ENCODE measurements around the gene DOLPP1. TPM values are rescaled to one million over a fixed set of nuclear protein-coding genes. Genes with fewer than 3 reads are reported as not detected.
"Not testable (repeated sequence)": the region's sequence is repeated elsewhere in the genome, so short reads cannot be mapped to it uniquely, and the experiment has no call there.

DOLPP1 gene
- 10 to 100 TPM; 13.9 to 20.8 (median 15.6) TPM for total RNA-seq (2021; fragmentation: NEBNext Ultra II Directional; extraction: Animal tissue kit (Norgen Biotek cat#: 25700))
- long read RNA-seq, transcript DOLPP1-202 (8 exons, 2,177 nt), result major isoform, 15 of 20 reads
- long read RNA-seq, partial matches to known transcripts, result 4 of 20 reads
- long read RNA-seq, other reads (novel, unspliced or antisense), result 1 of 20 reads

GRCh38 chr9:129080601-129081387 is at the start of gene DOLPP1:
Gene DOLPP1 (plus strand): TSS chr9:129081111. CDS start chr9:129081132, 21 bp downstream.
- H3K9me3 Mint-ChIP-seq, result no peaks in the 10 kb centered on the region
- H3K4me1 Mint-ChIP-seq (ENCODE audit: low read depth), result peaks cover 23% of the 10 kb centered on the region
- peaks cover under 1% of the 10 kb centered on the region; the same call in 1 of the 2 replicates for H3K27me3 Mint-ChIP-seq (ENCODE audit: insufficient read depth)
- H3K4me3 Mint-ChIP-seq, result peak within 1 kb of the TSS; percentile 92
- H3K36me3 Mint-ChIP-seq (ENCODE audit: low read depth), result no peaks in the 10 kb centered on the region
- DNase-seq, result peak; percentile 99
- no peak for TF ChIP-seq CTCF (IDR thresholded peaks at IDR 0.05)
- H3K27ac Mint-ChIP-seq, result peak within 1 kb of the TSS; percentile 60

- H3K27me3 Mint-ChIP-seq (ENCODE audit: insufficient read depth), result peaks cover 1% of the 10 kb centered on the region; the same call in 1 of the 2 replicates
- DNase-seq, result no peak
- H3K4me3 Mint-ChIP-seq, result no peak overlapping the region
- H3K36me3 Mint-ChIP-seq (ENCODE audit: low read depth), result no peaks in the 10 kb centered on the region
- H3K27ac Mint-ChIP-seq, result no peak overlapping the region
- no peak for TF ChIP-seq CTCF (IDR thresholded peaks at IDR 0.05)
- no peaks in the 10 kb centered on the region for H3K9me3 Mint-ChIP-seq
- H3K4me1 Mint-ChIP-seq (ENCODE audit: low read depth), result peaks cover 16% of the 10 kb centered on the region
These were observed 49.4 kb upstream of the DOLPP1 start for GRCh38 chr9:129031514-129031913.

- Mint-ChIP-seq H3K36me3 (ENCODE audit: low read depth) (no peaks in the 10 kb centered on the region), H3K27me3 (ENCODE audit: insufficient read depth) (peaks cover 1% of the 10 kb centered on the region; the same call in 1 of the 2 replicates), H3K27ac (no peak overlapping the region), H3K9me3 (no peaks in the 10 kb centered on the region), H3K4me1 (ENCODE audit: low read depth) (peaks cover 15% of the 10 kb centered on the region), H3K4me3 (no peak overlapping the region)
- no peak for DNase-seq
- TF ChIP-seq CTCF (IDR thresholded peaks at IDR 0.05), result no peak
These were observed 48.3 kb upstream of the DOLPP1 start for GRCh38 chr9:129032541-129033159.

GRCh38 chr9:129033216-129033615 is 47.7 kb upstream of the DOLPP1 start:
- Mint-ChIP-seq H3K27ac (no peak overlapping the region), H3K4me1 (ENCODE audit: low read depth) (peaks cover 20% of the 10 kb centered on the region), H3K36me3 (ENCODE audit: low read depth) (no peaks in the 10 kb centered on the region), H3K27me3 (ENCODE audit: insufficient read depth) (peaks cover 1% of the 10 kb centered on the region; the same call in 1 of the 2 replicates), H3K4me3 (no peak overlapping the region), H3K9me3 (no peaks in the 10 kb centered on the region)
- TF ChIP-seq CTCF (IDR thresholded peaks at IDR 0.05), result no peak
- no peak for DNase-seq

GRCh38 chr9:129035838-129036237 is 45.1 kb upstream of the DOLPP1 start:
- H3K36me3 Mint-ChIP-seq (ENCODE audit: low read depth); DNase-seq; H3K27me3 Mint-ChIP-seq (ENCODE audit: insufficient read depth); H3K9me3 Mint-ChIP-seq: not testable (repeated sequence)
- Mint-ChIP-seq H3K27ac (peak overlapping the region; percentile 76), H3K4me3 (peak overlapping the region; percentile 96), H3K4me1 (ENCODE audit: low read depth) (peaks cover 24% of the 10 kb centered on the region)

Data from HFFc6 (cell line).